ENCODE data around the gene PRDM15. TPM values are rescaled to one million over a fixed set of nuclear protein-coding genes. Genes with fewer than 3 reads are reported as not detected.

Gene PRDM15
- total RNA-seq, 1 experiment from 2014 or later: 9.8 TPM

DNA sequence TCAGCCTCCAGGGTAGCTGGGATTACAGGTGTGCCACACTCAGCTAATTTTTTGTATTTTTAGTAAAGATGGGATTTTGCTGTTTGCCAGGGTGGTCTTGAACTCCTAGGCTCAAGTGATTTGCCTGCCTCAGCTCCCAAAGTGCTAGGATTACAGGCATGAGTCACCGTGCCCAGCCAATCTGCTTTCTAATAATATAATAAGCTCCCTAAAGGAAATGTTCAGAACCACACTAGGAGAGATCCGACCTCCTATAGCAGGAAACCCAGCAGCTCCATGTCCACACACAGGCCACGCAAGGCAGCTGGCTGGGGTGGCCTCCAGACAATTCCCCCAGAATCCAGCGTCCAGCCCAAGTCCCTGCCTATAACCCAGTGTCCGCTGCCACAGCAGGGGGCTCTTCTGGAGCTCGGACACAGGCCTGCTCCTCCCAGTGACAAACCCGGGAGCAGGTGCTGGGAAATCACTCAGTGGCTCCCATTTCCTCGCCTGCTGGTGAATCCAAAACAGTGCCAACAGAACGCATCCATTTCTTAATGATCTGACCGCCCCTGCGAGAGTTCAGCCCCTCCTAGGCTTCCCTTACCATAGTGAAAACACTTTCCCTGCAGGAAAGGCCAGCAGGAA, 119.8 kb downstream of the PRDM15 start (continued):
- TF ChIP-seq, protein P1, sequence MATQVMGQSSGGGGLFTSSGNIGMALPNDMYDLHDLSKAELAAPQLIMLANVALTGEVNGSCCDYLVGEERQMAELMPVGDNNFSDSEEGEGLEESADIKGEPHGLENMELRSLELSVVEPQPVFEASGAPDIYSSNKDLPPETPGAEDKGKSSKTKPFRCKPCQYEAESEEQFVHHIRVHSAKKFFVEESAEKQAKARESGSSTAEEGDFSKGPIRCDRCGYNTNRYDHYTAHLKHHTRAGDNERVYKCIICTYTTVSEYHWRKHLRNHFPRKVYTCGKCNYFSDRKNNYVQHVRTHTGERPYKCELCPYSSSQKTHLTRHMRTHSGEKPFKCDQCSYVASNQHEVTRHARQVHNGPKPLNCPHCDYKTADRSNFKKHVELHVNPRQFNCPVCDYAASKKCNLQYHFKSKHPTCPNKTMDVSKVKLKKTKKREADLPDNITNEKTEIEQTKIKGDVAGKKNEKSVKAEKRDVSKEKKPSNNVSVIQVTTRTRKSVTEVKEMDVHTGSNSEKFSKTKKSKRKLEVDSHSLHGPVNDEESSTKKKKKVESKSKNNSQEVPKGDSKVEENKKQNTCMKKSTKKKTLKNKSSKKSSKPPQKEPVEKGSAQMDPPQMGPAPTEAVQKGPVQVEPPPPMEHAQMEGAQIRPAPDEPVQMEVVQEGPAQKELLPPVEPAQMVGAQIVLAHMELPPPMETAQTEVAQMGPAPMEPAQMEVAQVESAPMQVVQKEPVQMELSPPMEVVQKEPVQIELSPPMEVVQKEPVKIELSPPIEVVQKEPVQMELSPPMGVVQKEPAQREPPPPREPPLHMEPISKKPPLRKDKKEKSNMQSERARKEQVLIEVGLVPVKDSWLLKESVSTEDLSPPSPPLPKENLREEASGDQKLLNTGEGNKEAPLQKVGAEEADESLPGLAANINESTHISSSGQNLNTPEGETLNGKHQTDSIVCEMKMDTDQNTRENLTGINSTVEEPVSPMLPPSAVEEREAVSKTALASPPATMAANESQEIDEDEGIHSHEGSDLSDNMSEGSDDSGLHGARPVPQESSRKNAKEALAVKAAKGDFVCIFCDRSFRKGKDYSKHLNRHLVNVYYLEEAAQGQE (IDR thresholded peaks at IDR 0.05; ENCODE audit: low read depth): no peak

DNA sequence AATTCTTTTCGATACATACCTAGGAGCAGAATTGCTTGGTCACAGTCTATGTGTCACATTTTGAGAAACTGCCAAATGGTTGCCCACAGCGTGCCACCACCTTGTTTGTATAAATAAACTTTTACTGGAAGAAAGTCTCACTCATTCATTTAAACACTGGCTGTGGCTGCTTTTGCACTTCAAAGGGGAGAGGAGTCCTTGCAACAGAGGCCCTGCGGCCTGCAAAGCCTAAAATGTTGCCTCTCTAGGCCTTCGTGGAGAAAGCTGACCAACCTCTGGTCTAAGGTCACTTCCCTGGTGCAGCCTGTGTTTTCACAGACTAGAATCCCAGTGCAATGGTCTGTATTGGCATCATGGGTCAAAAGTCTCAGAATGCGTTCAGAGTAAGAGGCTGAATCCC, 120.6 kb downstream of the PRDM15 start:
- ChIA-PET POLR2A (interaction anchor here (1.2 to 1.4 kb wide), 2 partner anchors 10 to 80 kb away, joined by 3 to 4 read pairs; no protein-coding TSS in a partner anchor), RAD21 (ENCODE audit: low non-redundant PET in 1 of 2, low total read pairs in 2 of 2, uncharacterized antibody in 2 of 2, unreplicated experiment in 2 of 2) (interaction anchor here in 1 of 2 experiments (1.1 kb wide), 1 partner anchor 146 kb away, joined by 3 read pairs; no protein-coding TSS in a partner anchor), CTCF (interaction anchor here (1.0 kb wide), 1 partner anchor 147 kb away, joined by 6 read pairs; no protein-coding TSS in a partner anchor)
- intact Hi-C loops (cut with micrococcal nuclease): no loop called here
- H3K27me3 ChIP-seq (ENCODE audit: insufficient read depth, low read length): no peaks in the 10 kb centered on the region
- H4K20me1 ChIP-seq (ENCODE audit: insufficient read depth): peaks cover 13% of the 10 kb centered on the region; the same call in 1 of the 2 replicates
- ATAC-seq (peak; percentile 73), DNase-seq (ENCODE audit: low read depth, low spot score) (peak; percentile 41)
- H3K4me1 ChIP-seq (ENCODE audit: control insufficient read depth in 1 of 2, insufficient read depth in 2 of 2, low read length in 2 of 2): peaks cover 30 to 43% of the 10 kb centered on the region in 2 experiments
- H3K4me3 ChIP-seq (replicated peaks in 1 of 2; ENCODE audit: low read depth in 1 of 2, low read length in 2 of 2): no peak overlapping the region
- no peak overlapping the region for H2AFZ ChIP-seq (ENCODE audit: low read depth, low read length, poor library complexity, severe bottlenecking)
- no TSS peak for BruUV-seq (replicated peaks)
- H3K9me3 ChIP-seq (ENCODE audit: control insufficient read depth in 1 of 2, insufficient read depth in 1 of 2, low read depth in 1 of 2, low read length in 2 of 2): no peaks in the 10 kb centered on the region
- peaks cover 0 to 8% of the 10 kb centered on the region in 2 experiments; a peak in 1 of 4 replicates for H3K36me3 ChIP-seq (ENCODE audit: control insufficient read depth in 1 of 2, insufficient read depth in 2 of 2, low read length in 2 of 2)
- TF ChIP-seq, protein P1 (IDR thresholded peaks at IDR 0.05; ENCODE audit: low read depth): no peak
- TF ChIP-seq ELF1 (IDR thresholded peaks at IDR 0.05; ENCODE audit: borderline replicate concordance, low read depth): no peak
- TF ChIP-seq JUND (IDR thresholded peaks at IDR 0.05): 0 out of 2 replicates have a peak, but pooled peaks have one; percentile 28
- TF ChIP-seq SP1 (IDR thresholded peaks at IDR 0.05; ENCODE audit: low read depth): peak; percentile 36; the same call in 1 of the 2 replicates
- peak; percentile 26; the same call in 1 of the 2 replicates for TF ChIP-seq FOSL1 (IDR thresholded peaks at IDR 0.05; ENCODE audit: low read depth)
- peak overlapping the region; percentile 66 for H3K27ac ChIP-seq (ENCODE audit: low read depth, low read length)
- peak overlapping the region; percentile 56 for H3K4me2 ChIP-seq (ENCODE audit: low read length)
- peak overlapping the region; percentile 21; the same call in 1 of the 2 replicates for H3K9ac ChIP-seq (ENCODE audit: low read length)
- H3K9me2 ChIP-seq (ENCODE audit: insufficient read depth): no peaks in the 10 kb centered on the region
- H3K79me2 ChIP-seq (ENCODE audit: insufficient read depth, low read length): peaks cover 90% of the 10 kb centered on the region
